Hippocampal formation (tissue), 2 donors: ENCODE measurements around the gene CPOX.
"Not testable (repeated sequence)": the region's sequence is repeated elsewhere in the genome, so short reads cannot be mapped to it uniquely, and the experiment has no call there.

Source experiments
- DNase-seq, 2 donors: peaks; one replicate each; lab custom pipeline; 2025; lab: John Stamatoyannopoulos, UW

CPOX gene

GRCh38 chr3:98561727-98562521, 31.5 kb downstream of the CPOX start:
- DNase-seq = no peak

GRCh38 chr3:98560911-98561310, 32.5 kb downstream of the CPOX start:
- DNase-seq = no peak

- not testable (repeated sequence) for DNase-seq
These were observed 33.6 kb downstream of the CPOX start for GRCh38 chr3:98559769-98560168.

GRCh38 chr3:98558100-98558827, 35.1 kb downstream of the CPOX start:
- DNase-seq = no peak

GRCh38 chr3:98557324-98558010, 35.9 kb downstream of the CPOX start:
- DNase-seq = no peak

- DNase-seq = no peak
These were observed 37.0 kb downstream of the CPOX start for GRCh38 chr3:98556164-98557130.

- DNase-seq = no peak
These were observed 38.4 kb downstream of the CPOX start for GRCh38 chr3:98555025-98555379.

- no peak for DNase-seq
These were observed 38.8 kb downstream of the CPOX start for GRCh38 chr3:98554580-98554979.

GRCh38 chr3:98553753-98554152, 39.7 kb downstream of the CPOX start:
- DNase-seq = no peak

- DNase-seq = no peak
These were observed 40.3 kb downstream of the CPOX start for GRCh38 chr3:98553021-98553563.

- DNase-seq = no peak
These were observed 41.0 kb downstream of the CPOX start for GRCh38 chr3:98552232-98553020.

- DNase-seq = no peak
These were observed 41.7 kb downstream of the CPOX start for GRCh38 chr3:98551754-98552153.

GRCh38 chr3:98551236-98551635, 42.2 kb downstream of the CPOX start:
- no peak for DNase-seq

- DNase-seq = no peak
These were observed 42.6 kb downstream of the CPOX start for GRCh38 chr3:98550833-98551232.

GRCh38 chr3:98548544-98548943, 44.9 kb downstream of the CPOX start:
- no peak for DNase-seq

GRCh38 chr3:98545940-98546339, 47.5 kb downstream of the CPOX start:
- no peak for DNase-seq

GRCh38 chr3:98542623-98543022, 50.8 kb downstream of the CPOX start:
- no peak for DNase-seq

- no peak for DNase-seq
These were observed 51.7 kb downstream of the CPOX start for GRCh38 chr3:98541695-98542094.

- DNase-seq = no peak
These were observed 53.1 kb downstream of the CPOX start for GRCh38 chr3:98540346-98540745.

- DNase-seq = no peak
These were observed 56.9 kb downstream of the CPOX start for GRCh38 chr3:98536456-98537017.
